ENCODE data around the gene ZSWIM3.
A peak's percentile ranks its signal among the peaks of the same experiment; 100 is the strongest.

ZSWIM3 gene

GRCh38 chr20:45910670-45911485 is 53.5 kb downstream of the ZSWIM3 start:
- DNase-seq, result peak; percentile 96

- DNase-seq, result no peak
These were observed 54.3 kb downstream of the ZSWIM3 start, which contains the start of gene PLTP for GRCh38 chr20:45911486-45912343. PLTP (minus strand) TSS chr20:45912155; CDS start chr20:45911452, 703 bp downstream.

- DNase-seq, result no peak
These were observed 54.9 kb downstream of the ZSWIM3 start for GRCh38 chr20:45912344-45912682.

GRCh38 chr20:45913116-45913515 is 55.7 kb downstream of the ZSWIM3 start:
- no peak for DNase-seq

GRCh38 chr20:45917790-45918141 is 60.4 kb downstream of the ZSWIM3 start:
- no peak for DNase-seq

- DNase-seq, result no peak
These were observed 60.8 kb downstream of the ZSWIM3 start for GRCh38 chr20:45918182-45918737.

GRCh38 chr20:45918779-45919537 is 61.5 kb downstream of the ZSWIM3 start:
- DNase-seq, result no peak

- no peak for DNase-seq
These were observed 62.4 kb downstream of the ZSWIM3 start for GRCh38 chr20:45919542-45920399.

GRCh38 chr20:45920462-45921336 is 63.3 kb downstream of the ZSWIM3 start:
- DNase-seq, result no peak

- DNase-seq, result no peak
These were observed 64.1 kb downstream of the ZSWIM3 start for GRCh38 chr20:45921337-45922189.

- DNase-seq, result no peak
These were observed 67.2 kb downstream of the ZSWIM3 start for GRCh38 chr20:45924391-45925261.

GRCh38 chr20:45925821-45926506 is 68.5 kb downstream of the ZSWIM3 start:
- DNase-seq, result no peak

- no peak for DNase-seq
These were observed 69.3 kb downstream of the ZSWIM3 start for GRCh38 chr20:45926731-45927070.

- no peak for DNase-seq
These were observed 69.9 kb downstream of the ZSWIM3 start for GRCh38 chr20:45927071-45927878.
